ENCODE measurements around the gene OTUB1.
"Not testable (repeated sequence)": the region's sequence is repeated elsewhere in the genome, so short reads cannot be mapped to it uniquely, and the experiment has no call there.

The OTUB1 gene

DNA sequence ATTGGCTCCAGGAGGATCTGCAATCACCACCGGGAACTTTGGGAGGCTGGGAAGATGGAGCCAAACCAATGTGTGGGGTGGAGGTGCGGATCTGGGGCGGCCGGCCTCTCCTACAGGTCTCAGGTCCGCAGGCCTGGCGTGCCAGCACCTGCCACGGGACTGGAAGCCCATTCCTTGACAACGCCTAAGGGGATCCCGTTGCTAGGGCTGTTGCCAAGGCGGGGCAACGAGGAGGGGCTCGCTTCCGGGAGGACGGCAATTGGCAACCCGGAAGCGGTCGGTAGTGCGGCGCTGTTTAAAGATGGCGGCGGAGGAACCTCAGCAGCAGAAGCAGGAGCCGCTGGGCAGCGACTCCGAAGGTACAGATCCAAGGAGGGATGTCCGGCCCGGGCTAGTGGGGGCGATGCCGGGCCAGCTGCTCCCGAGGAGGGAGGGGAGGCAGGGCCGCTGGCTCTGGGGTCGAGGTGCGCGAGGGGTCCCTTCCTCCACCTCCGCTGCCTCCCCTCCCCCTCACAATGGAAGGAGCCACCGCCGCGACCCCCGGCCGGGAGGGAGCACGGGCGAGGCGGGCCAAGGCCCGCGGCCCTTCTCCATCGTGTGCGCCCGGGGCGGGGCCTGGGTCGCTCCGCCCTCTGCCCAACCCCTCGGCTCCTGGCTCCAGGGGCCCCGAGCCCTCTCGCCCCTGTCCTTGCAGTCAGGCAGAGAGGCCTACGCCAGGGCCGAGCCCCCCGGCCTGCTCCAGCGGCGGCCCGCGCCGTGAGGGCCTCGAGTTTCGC lies at the start of gene OTUB1:
TSS of gene OTUB1 (plus strand) at position 283 of the 776 bp plus-strand sequence. CDS start at position 302, 19 bp downstream.
- DNase-seq (ENCODE audit: extremely low spot score, insufficient read length, low read depth) (peak; percentile 90), FAIRE-seq (peak; percentile 85)

GRCh38 chr11:63937713-63938478 lies 48.3 kb upstream of the OTUB1 start:
- FAIRE-seq (no peak), DNase-seq (ENCODE audit: extremely low spot score, insufficient read length, low read depth) (no peak)

DNA sequence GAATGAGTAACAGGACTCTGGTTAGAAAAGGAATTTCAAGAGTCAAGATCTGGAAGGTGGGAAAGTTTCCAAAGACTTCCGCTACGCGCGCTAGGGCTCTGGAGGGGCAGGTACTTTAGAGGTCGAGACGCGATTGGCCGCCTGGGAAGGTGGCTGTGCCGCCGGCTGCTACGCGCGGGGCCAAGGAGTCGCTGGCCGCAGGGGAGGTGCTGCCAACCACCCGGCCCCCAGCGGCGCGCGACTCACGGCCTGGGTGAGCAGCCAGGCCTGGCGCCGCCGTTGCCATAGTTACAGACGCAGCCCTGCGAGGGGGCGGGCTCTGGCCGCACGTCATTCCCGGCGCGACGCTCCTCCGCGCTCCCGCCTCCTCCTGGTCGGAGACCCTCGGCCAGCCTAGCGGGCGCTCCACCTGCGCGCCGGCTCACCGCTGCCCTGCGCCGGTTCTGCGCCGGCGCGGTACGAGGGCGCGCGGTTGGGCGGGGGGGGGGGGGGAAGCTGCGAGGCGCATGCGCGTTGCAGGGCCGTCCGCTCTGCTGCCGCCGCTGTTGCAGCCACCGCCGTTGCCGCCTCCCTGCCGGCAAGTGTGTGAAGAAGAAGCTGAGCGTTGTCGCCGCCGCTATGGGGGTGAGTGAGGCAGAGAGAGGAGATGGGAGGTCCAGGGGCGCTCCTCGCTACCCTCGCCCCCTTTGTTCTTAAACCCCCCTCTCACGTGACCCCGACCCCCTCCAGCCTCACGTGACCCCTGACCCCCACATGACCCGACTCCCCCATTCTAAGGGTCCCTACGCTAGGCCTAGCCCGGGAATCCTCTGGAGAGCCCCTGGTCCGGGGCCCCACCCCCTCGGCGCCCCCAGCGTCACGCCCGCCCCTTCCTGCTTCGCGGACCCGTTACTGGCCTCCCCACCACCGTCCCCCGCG lies 47.5 kb upstream of the OTUB1 start, which contains the start of gene NAA40:
TSS of gene NAA40 (plus strand) at position 524 of the 918 bp plus-strand sequence. CDS start at position 619, 95 bp downstream.
- FAIRE-seq (peak; percentile 88), DNase-seq (ENCODE audit: extremely low spot score, insufficient read length, low read depth) (peak; percentile 97)

GRCh38 chr11:63939397-63939891 lies 46.8 kb upstream of the OTUB1 start:
- no peak for DNase-seq (ENCODE audit: extremely low spot score, insufficient read length, low read depth)
- FAIRE-seq: no peak

DNA sequence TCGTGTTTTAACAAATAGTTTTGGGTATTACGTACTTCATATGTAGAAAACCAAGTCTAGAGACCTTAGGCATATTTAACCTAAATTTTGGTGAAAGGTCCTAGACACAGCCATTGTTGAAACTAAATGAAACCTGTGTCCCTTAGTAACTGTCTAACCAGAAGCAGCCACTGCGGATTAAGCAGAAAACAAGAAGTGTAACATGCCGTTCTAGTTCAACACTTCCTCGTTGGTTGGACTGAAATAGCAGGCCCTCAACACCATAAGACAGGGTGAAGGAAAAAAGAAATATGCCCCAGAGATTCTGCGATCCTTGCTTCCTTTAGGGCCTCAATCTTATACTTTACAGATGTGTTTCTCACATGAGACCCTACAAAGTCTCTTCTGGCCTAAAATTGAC lies 45.5 kb upstream of the OTUB1 start:
- DNase-seq (ENCODE audit: extremely low spot score, insufficient read length, low read depth) (no peak), FAIRE-seq (no peak)

DNA sequence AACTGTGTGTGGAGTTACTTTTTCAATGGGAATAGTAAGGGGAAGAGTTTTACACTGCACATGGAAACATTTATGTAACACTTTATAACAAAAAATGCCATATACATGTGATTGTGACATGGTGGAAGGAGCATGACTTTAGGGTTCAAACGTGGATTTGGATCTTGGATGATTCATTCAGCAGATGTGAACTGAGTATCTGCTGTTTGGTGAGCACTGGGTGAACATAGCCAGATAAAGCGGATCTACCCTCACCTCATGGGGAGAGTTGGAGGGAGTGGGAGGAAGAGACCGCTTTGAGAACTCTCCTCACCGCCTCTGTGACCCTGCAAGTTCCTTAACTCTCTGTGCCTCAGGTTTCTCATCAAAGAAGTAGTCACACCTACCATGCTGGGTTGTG lies 44.3 kb upstream of the OTUB1 start:
- FAIRE-seq (no peak), DNase-seq (ENCODE audit: extremely low spot score, insufficient read length, low read depth) (no peak)

DNA sequence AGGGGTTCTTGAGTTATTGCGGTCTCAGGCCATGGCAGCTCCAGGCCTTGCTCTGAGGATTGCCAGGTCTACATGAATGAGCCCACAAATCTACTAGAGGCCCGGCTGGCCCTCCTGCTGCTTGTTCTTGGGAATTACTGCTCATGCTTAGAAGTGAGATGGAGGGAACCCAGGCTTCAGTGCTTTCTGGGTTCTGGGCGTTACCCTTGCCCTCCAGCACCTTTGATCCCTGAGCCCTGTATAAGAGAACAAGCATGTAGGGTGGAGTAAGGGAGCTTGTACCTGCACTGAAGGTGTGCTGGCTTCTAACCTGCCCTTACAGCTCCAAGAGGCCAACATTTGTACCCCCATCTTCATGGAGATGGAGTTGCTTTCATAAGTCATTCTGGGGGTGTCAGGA lies 43.4 kb upstream of the OTUB1 start:
- DNase-seq (ENCODE audit: extremely low spot score, insufficient read length, low read depth) (no peak), FAIRE-seq (no peak)

DNA sequence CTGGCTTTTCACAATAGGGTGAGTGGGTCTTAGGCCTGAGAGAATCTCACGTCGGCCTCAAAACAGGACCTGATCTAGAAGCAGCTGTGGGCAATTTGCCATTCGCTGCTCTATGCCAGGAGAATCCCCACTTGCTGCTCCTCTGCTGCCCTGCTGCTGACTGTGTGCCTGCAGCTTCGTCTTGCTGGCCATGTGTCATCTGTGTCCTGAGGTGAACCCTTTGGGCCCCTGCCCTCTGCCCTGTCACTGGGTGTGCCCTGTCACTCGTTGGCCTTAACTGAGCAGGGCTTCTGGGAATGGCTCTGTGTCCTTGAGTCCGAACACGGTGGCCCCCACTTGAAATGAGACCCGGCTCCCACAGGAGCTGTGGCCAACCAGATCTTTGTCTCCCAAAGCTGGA lies 41.3 kb upstream of the OTUB1 start:
- FAIRE-seq (no peak), DNase-seq (ENCODE audit: extremely low spot score, insufficient read length, low read depth) (no peak)

DNA sequence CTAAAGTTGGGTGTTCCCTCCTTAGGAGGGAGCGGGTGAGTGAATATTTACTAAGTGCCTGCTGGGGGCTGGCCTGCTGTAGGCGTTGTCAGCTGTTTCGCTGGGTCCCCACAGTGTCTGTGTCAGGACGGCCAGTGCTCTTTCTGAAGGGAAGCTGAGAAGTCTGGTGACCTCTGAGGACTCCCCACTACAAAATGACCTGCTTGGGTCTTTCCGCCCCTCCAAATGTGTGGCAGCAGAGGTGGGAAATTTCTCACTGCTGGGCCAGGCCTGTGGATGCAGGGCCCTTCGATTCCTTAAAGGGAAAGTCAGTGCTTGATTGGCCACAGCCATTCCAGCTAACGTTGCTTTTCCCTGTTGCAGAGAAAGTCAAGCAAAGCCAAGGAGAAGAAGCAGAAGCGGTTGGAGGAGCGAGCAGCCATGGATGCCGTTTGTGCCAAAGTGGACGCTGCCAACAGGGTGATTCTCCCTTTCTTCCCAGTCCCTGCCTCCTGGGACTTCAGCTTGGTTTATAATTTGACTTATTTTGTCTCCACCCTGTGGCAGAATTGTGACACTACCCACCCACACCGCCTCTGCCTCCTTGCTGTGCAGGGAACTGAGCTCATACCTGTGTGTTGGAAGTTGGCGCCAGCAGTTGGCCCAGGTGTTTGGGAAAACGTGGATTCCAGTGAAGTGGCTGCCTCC lies 40.6 kb upstream of the OTUB1 start:
- FAIRE-seq (peak; percentile 49), DNase-seq (ENCODE audit: extremely low spot score, insufficient read length, low read depth) (peak; percentile 33)

GRCh38 chr11:63951779-63952536 lies 34.3 kb upstream of the OTUB1 start:
- no peak for DNase-seq (ENCODE audit: extremely low spot score, insufficient read length, low read depth)

GRCh38 chr11:63952570-63952969 lies 33.7 kb upstream of the OTUB1 start:
- DNase-seq (ENCODE audit: extremely low spot score, insufficient read length, low read depth): no peak
- no peak for FAIRE-seq

More at GRCh38 chr11:63951779-63952536, 34.3 kb upstream of the OTUB1 start:
- no peak for FAIRE-seq

GRCh38 chr11:63958008-63958407 lies 28.2 kb upstream of the OTUB1 start:
- FAIRE-seq (no peak), DNase-seq (ENCODE audit: extremely low spot score, insufficient read length, low read depth) (no peak)

DNA sequence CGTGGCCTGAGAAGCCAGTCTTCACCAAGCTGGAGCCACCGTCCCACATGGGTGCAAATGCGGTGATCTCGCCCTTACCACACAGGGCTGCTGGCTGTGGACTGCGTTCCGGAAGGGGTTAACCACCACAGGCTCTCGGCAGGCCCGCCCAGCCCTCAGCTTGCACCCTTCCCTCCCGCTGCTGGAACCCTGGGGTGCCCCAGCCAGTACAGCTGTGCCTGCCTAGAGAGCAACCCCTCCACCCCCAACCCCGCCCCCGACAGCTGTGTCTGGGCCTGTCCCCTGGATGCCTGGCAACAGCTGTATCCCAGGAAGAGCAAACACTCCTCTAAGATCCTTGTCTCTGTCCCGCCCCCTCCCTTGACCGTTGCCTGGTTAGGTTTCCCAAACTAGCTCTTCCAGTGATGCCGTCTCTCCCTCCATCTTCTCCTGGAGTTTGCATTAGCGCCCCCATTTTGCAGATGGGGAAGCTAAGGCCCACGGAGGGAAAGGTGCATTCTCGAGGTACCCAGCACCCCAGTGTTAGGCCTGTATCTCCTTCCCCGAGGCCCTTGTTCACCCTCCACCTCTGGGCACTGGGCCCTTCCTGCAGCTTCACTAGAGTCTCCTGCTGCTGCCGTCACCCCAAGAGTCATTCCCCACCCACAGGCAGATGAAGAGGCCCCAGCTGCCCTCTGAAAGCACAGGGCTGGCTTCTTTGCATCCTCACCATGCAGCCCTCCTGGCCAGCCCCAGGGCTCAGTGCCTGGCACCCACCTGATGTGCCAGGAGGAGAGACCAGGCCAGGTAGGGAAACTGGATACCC lies 24.4 kb upstream of the OTUB1 start:
- DNase-seq (ENCODE audit: extremely low spot score, insufficient read length, low read depth) (no peak), FAIRE-seq (no peak)

GRCh38 chr11:63963895-63964294 lies 22.3 kb upstream of the OTUB1 start:
- not testable (repeated sequence) for DNase-seq (ENCODE audit: extremely low spot score, insufficient read length, low read depth); FAIRE-seq

DNA sequence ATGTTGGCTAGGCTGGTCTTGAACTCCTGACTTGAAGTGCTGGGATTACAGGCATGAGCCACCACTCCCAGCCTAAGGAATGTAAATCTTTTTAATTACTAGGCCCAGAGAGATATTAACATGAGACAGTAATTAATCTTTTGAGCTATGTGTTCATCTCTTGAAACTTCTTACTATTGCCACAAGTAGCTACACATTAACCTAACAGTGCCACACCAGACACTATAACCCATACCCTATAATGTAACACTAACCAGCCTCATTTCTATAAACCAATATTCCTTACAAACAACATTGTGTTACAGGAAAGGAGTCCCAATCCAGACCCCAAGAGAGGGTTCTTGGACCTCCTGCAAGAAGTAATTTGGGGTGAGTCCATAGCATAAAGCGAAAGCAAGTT lies 19.8 kb upstream of the OTUB1 start:
- FAIRE-seq: no peak
- no peak for DNase-seq (ENCODE audit: extremely low spot score, insufficient read length, low read depth)

- FAIRE-seq (no peak), DNase-seq (ENCODE audit: extremely low spot score, insufficient read length, low read depth) (no peak)
Observed at GRCh38 chr11:63969461-63969860, 16.8 kb upstream of the OTUB1 start.

DNA sequence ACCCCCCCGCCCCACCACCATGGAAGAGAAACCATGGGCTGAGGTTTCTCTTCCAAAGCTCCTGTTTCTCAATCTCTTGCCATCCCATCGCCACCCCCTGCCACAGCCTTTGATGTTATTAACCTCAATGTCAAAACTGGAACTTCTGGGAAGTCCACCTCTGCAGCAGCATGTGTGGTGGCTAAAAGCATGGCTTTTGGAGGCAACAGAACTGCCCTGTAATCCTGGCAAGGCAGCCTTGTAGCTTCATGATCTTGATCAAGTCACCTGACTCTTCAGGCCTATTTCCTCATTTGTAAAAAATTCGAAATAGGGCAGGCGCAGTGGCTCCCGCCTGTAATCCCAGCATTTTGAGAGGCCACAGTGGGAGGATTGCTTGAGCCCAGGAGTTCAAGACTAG lies 15.3 kb upstream of the OTUB1 start:
- no peak for FAIRE-seq

GRCh38 chr11:63973912-63974258 lies 12.4 kb upstream of the OTUB1 start:
- DNase-seq (ENCODE audit: extremely low spot score, insufficient read length, low read depth); FAIRE-seq: not testable (repeated sequence)

More for the DNA sequence above, 15.3 kb upstream of the OTUB1 start:
- DNase-seq (ENCODE audit: extremely low spot score, insufficient read length, low read depth): no peak

All from GM18507 (cell line).